ENCODE measurements around the gene CLDN22.

DNA sequence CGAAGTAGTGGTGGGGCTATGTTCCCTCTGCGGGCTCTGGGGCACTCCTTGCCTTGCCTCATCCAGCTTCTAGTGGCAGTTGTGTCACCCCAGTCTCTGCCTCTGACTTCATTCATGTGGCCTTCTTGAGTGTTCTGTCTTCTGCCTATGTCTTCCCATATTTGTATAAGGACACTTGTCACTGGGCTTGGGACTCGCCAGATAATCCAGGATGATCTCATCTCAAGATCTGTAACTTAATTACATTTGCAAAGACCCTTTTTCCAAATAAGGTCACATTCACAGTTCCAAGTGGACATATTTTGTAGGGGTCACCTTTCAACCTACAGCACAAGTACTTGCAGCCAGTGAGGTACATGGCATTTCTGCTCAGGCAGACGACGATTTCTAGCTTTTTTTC is 32.5 kb upstream of the CLDN22 start:
- no peak for TF ChIP-seq POLR2AphosphoS5 (IDR thresholded peaks at IDR 0.05; ENCODE audit: low read depth)
- TF ChIP-seq, protein P1, sequence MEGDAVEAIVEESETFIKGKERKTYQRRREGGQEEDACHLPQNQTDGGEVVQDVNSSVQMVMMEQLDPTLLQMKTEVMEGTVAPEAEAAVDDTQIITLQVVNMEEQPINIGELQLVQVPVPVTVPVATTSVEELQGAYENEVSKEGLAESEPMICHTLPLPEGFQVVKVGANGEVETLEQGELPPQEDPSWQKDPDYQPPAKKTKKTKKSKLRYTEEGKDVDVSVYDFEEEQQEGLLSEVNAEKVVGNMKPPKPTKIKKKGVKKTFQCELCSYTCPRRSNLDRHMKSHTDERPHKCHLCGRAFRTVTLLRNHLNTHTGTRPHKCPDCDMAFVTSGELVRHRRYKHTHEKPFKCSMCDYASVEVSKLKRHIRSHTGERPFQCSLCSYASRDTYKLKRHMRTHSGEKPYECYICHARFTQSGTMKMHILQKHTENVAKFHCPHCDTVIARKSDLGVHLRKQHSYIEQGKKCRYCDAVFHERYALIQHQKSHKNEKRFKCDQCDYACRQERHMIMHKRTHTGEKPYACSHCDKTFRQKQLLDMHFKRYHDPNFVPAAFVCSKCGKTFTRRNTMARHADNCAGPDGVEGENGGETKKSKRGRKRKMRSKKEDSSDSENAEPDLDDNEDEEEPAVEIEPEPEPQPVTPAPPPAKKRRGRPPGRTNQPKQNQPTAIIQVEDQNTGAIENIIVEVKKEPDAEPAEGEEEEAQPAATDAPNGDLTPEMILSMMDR (IDR thresholded peaks at IDR 0.05; ENCODE audit: insufficient read depth, low read length), result no peak
- TF ChIP-seq SPI1 (IDR thresholded peaks at IDR 0.05; ENCODE audit: borderline replicate concordance, low read depth), result no peak
- TF ChIP-seq, protein P2, sequence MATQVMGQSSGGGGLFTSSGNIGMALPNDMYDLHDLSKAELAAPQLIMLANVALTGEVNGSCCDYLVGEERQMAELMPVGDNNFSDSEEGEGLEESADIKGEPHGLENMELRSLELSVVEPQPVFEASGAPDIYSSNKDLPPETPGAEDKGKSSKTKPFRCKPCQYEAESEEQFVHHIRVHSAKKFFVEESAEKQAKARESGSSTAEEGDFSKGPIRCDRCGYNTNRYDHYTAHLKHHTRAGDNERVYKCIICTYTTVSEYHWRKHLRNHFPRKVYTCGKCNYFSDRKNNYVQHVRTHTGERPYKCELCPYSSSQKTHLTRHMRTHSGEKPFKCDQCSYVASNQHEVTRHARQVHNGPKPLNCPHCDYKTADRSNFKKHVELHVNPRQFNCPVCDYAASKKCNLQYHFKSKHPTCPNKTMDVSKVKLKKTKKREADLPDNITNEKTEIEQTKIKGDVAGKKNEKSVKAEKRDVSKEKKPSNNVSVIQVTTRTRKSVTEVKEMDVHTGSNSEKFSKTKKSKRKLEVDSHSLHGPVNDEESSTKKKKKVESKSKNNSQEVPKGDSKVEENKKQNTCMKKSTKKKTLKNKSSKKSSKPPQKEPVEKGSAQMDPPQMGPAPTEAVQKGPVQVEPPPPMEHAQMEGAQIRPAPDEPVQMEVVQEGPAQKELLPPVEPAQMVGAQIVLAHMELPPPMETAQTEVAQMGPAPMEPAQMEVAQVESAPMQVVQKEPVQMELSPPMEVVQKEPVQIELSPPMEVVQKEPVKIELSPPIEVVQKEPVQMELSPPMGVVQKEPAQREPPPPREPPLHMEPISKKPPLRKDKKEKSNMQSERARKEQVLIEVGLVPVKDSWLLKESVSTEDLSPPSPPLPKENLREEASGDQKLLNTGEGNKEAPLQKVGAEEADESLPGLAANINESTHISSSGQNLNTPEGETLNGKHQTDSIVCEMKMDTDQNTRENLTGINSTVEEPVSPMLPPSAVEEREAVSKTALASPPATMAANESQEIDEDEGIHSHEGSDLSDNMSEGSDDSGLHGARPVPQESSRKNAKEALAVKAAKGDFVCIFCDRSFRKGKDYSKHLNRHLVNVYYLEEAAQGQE (IDR thresholded peaks at IDR 0.05; ENCODE audit: insufficient replicate concordance, low read depth), result no peak

Data from HL-60 (cell line).